Loucy (cell line): ENCODE results near the gene CSF3.

Experiments used
- EZH2phosphoT487 ChIP-seq: fragments of 200-600 bp; IDR thresholded peaks from 2 replicates; pipeline ENCODE4 v1.6.1; 2018; ENCODE audit warnings: antibody characterized with exemption, mild to moderate bottlenecking, moderate library complexity, borderline replicate concordance
- TF ChIP-seq, protein P1 (sequence below): fragments of 200-600 bp; sonication (generic); conservative IDR thresholded peaks from 2 replicates; pipeline ENCODE4 v1.5.1; 2014; ENCODE audit warnings: mild to moderate bottlenecking, antibody characterized with exemption, low read length

- TF ChIP-seq EZH2phosphoT487: no peak
- TF ChIP-seq, protein P1, sequence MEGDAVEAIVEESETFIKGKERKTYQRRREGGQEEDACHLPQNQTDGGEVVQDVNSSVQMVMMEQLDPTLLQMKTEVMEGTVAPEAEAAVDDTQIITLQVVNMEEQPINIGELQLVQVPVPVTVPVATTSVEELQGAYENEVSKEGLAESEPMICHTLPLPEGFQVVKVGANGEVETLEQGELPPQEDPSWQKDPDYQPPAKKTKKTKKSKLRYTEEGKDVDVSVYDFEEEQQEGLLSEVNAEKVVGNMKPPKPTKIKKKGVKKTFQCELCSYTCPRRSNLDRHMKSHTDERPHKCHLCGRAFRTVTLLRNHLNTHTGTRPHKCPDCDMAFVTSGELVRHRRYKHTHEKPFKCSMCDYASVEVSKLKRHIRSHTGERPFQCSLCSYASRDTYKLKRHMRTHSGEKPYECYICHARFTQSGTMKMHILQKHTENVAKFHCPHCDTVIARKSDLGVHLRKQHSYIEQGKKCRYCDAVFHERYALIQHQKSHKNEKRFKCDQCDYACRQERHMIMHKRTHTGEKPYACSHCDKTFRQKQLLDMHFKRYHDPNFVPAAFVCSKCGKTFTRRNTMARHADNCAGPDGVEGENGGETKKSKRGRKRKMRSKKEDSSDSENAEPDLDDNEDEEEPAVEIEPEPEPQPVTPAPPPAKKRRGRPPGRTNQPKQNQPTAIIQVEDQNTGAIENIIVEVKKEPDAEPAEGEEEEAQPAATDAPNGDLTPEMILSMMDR: no peak
These were observed at the start of gene CSF3 for GRCh38 chr17:40015005-40015997.
